HL-60 (cell line): Measurements from ENCODE around the gene KCNT1.

Experiments used
- CTCF ChIP-seq: IDR thresholded peaks from one replicate; pipeline ENCODE4 v1.5.1; 2011; ENCODE audit warnings: low read length, control low read depth, inconsistent platforms; ENCODE audit not compliant: insufficient read depth
- GABPA ChIP-seq: IDR thresholded peaks from 2 replicates; pipeline ENCODE4 v1.6.1; 2012; ENCODE audit warnings: low read depth
- POLR2AphosphoS5 ChIP-seq: IDR thresholded peaks from 2 replicates; pipeline ENCODE4 v1.6.1; 2012; ENCODE audit warnings: low read depth
- REST ChIP-seq: IDR thresholded peaks from 2 replicates; pipeline ENCODE4 v1.6.1; 2012; ENCODE audit warnings: low read depth; ENCODE audit not compliant: insufficient replicate concordance

GRCh38 chr9:135802876-135803419 is 101.0 kb downstream of the KCNT1 start:
- TF ChIP-seq CTCF (no peak), POLR2AphosphoS5 (no peak), REST (no peak), GABPA (no peak)
